H1 (cell line): ENCODE data around the gene ALDH7A1. TPM values are rescaled to one million over a fixed set of nuclear protein-coding genes. Genes with fewer than 3 reads are reported as not detected.

Source experiments
- ATF2 ChIP-seq: IDR thresholded peaks from 2 replicates; pipeline ENCODE4 v1.6.1; 2012; ENCODE audit warnings: low read length, inconsistent platforms
- SIN3A ChIP-seq, 2 experiments: IDR thresholded peaks in 1 of 2; conservative IDR thresholded peaks in 1 of 2; 2 replicates each; pipeline ENCODE4 v1.6.1; 2011 to 2012; ENCODE audit warnings: low read length in 2 of 2, improper control_type of control experiment in 1 of 2, low read depth in 1 of 2, mild to moderate bottlenecking in 1 of 2
- SIRT6 ChIP-seq: IDR thresholded peaks from one replicate; pipeline ENCODE4 v1.7.1; 2012; ENCODE audit warnings: low read length, inconsistent platforms
- polyA plus RNA-seq, 7 experiments: library from polyadenylated mRNA; depleted of rRNA in 3 of 7; stranded (reverse) in 5 of 7; unstranded in 2 of 7; fragments of >200 nt in 5 of 7; fragments of 200-250 nt in 2 of 7; gene quantifications; 1 replicate in 5 of 7; 2 replicates in 1 of 7; 4 replicates in 1 of 7; pipeline versions ENCODE4 v1.2.1 to v1.2.3, GENCODE V29; 2011 to 2013; ENCODE audit warnings: missing spikeins in 2 of 7, mixed read lengths in 2 of 7
- total RNA-seq: library from RNA; stranded (reverse); fragmentation: NEBNext Ultra II Directional; extraction: Animal tissue kit (Norgen Biotek cat#: 25700); gene quantifications from 2 replicates; pipeline ENCODE4 v1.2.1, GENCODE V29; 2021

The ALDH7A1 gene
- total and polyA plus RNA-seq, 2 of the 8 experiments (the other 6 are each of a cell fraction or from before 2014, with no cell fraction given), result 99.6 to 225 TPM

- TF ChIP-seq ATF2 (no peak), SIRT6 (no peak), SIN3A (conservative IDR thresholded peaks at IDR 0.05 in 1 of 2, IDR thresholded peaks at IDR 0.05 in 1 of 2; ENCODE audit: low read depth in 1 of 2, low read length in 2 of 2) (no peak)
These were observed 15.6 kb upstream of the ALDH7A1 start (continued) for GRCh38 chr5:126610616-126611015.
